H1 (cell line): ENCODE results near the gene PHACTR2. TPM values are rescaled to one million over a fixed set of nuclear protein-coding genes. Genes with fewer than 3 reads are reported as not detected.

ENCODE experiments used
- CTCF ChIA-PET: fragments of 300-600 bp; sonication (Branson Sonifier 250); formaldehyde crosslinking; loops from one replicate; lab custom pipeline; 2021; ENCODE audit not compliant: partially characterized antibody; lab: Charles Lee
- POLR2A ChIA-PET: fragments of 300-600 bp; sonication (Branson Sonifier 250); formaldehyde crosslinking; loops from one replicate; lab custom pipeline; 2021; ENCODE audit warnings: inconsistent platforms; ENCODE audit not compliant: partially characterized antibody; lab: Charles Lee
- DNase-seq, 2 experiments: peaks; one replicate each; pipeline versions ENCODE4 v3.0.0 to v3.0.0-alpha.2; 2010 to 2022; ENCODE audit warnings: low spot score in 2 of 2, low read depth in 1 of 2, mixed read lengths in 1 of 2
- FAIRE-seq: peaks from 2 replicates; lab custom pipeline; 2011; peaks lifted over from hg19 to GRCh38; lab: Jason Lieb, UNC
- H2AFZ ChIP-seq: 2 replicates; pipeline ENCODE4 v1.8.1; 2012; ENCODE audit warnings: low read length, inconsistent platforms
- H2AK5ac ChIP-seq: 2 replicates; pipeline ENCODE4 v1.6.1; 2013; ENCODE audit warnings: low read depth, low read length
- H2BK120ac ChIP-seq: replicated peaks from 2 replicates; pipeline ENCODE3; 2013; ENCODE audit warnings: low read depth, low read length, inconsistent platforms
- H2BK12ac ChIP-seq: 2 replicates; pipeline ENCODE4 v1.6.1; 2013; ENCODE audit warnings: low read depth, low read length
- H2BK15ac ChIP-seq: 2 replicates; pipeline ENCODE4 v1.6.1; 2013; ENCODE audit warnings: low read length
- H2BK20ac ChIP-seq: 2 replicates; pipeline ENCODE4 v1.6.1; 2013; ENCODE audit warnings: low read length
- H2BK5ac ChIP-seq: 2 replicates; pipeline ENCODE4 v1.6.1; 2013; ENCODE audit warnings: low read depth, low read length
- H3K14ac ChIP-seq: 2 replicates; pipeline ENCODE4 v1.6.1; 2013; ENCODE audit warnings: inconsistent platforms; ENCODE audit not compliant: insufficient read length
- H3K18ac ChIP-seq: 2 replicates; pipeline ENCODE4 v1.6.1; 2013; ENCODE audit warnings: low read length; ENCODE audit errors: extremely low read depth
- H3K23ac ChIP-seq: 2 replicates; pipeline ENCODE4 v1.6.1; 2013; ENCODE audit warnings: inconsistent platforms; ENCODE audit not compliant: insufficient read length
- H3K23me2 ChIP-seq: 2 replicates; pipeline ENCODE4 v1.6.1; 2013; ENCODE audit warnings: low read depth, low read length
- H3K27ac ChIP-seq: 2 replicates; pipeline ENCODE4 v1.6.1; 2011; ENCODE audit warnings: low read depth, low read length, inconsistent platforms
- H3K27me3 ChIP-seq, 4 experiments: replicated peaks in 1 of 4; 1 replicate in 1 of 4; 2 replicates in 3 of 4; pipeline versions ENCODE4 v1.6.1 to v1.8.1; 2011 to 2013; ENCODE audit warnings: low read length in 3 of 4, mild to moderate bottlenecking in 3 of 4, inconsistent platforms in 2 of 4, mixed read lengths in 2 of 4, moderate library complexity in 1 of 4; ENCODE audit not compliant: control insufficient read depth in 3 of 4, insufficient read depth in 3 of 4; ENCODE audit errors: extremely low read depth in 1 of 4
- H3K36me3 ChIP-seq, 4 experiments: 2 replicates each; pipeline versions ENCODE4 v1.6.1 to v1.8.1; 2011 to 2013; ENCODE audit warnings: mild to moderate bottlenecking in 4 of 4, low read length in 3 of 4, moderate library complexity in 2 of 4, control low read depth in 1 of 4, inconsistent platforms in 1 of 4; ENCODE audit not compliant: insufficient read depth in 4 of 4, control insufficient read depth in 2 of 4
- H3K4ac ChIP-seq: replicated peaks from 2 replicates; pipeline ENCODE3; 2013; ENCODE audit warnings: low read length, low read depth, mixed read lengths, inconsistent platforms; ENCODE audit not compliant: insufficient read length
- H3K4me1 ChIP-seq, 4 experiments: replicated peaks in 1 of 4; 1 replicate in 1 of 4; 2 replicates in 3 of 4; pipeline versions ENCODE4 v1.6.1 to v1.8.1; 2011 to 2013; ENCODE audit warnings: low read length in 3 of 4, inconsistent platforms in 2 of 4, mixed read lengths in 1 of 4; ENCODE audit not compliant: insufficient read depth in 4 of 4, control insufficient read depth in 3 of 4
- H3K4me2 ChIP-seq, 2 experiments: 2 replicates each; pipeline versions ENCODE4 v1.6.1 to v1.8.1; 2011 to 2013; ENCODE audit warnings: low read depth in 2 of 2, low read length in 2 of 2, control low read depth in 1 of 2, inconsistent platforms in 1 of 2, mild to moderate bottlenecking in 1 of 2; ENCODE audit not compliant: insufficient read depth in 1 of 2
- H3K4me3 ChIP-seq, 4 experiments: fragments of 200-600, 300-600 bp in 1 of 4; sonication (generic), shearing (Covaris generic), sonication (Bioruptor Twin) in 1 of 4; 2 replicates each; pipeline versions ENCODE4 v1.5.1 to v1.8.1; 2011 to 2016; ENCODE audit warnings: low read length in 4 of 4, low read depth in 3 of 4, control low read depth in 2 of 4, inconsistent platforms in 2 of 4, mild to moderate bottlenecking in 2 of 4, mixed read lengths in 1 of 4, moderate library complexity in 1 of 4; ENCODE audit not compliant: insufficient read depth in 2 of 4; ENCODE audit errors: extremely low read depth in 1 of 4
- H3K56ac ChIP-seq: replicated peaks from 2 replicates; pipeline ENCODE3; 2013; ENCODE audit warnings: low read depth, mild to moderate bottlenecking, mixed read lengths, low read length, inconsistent platforms; ENCODE audit not compliant: insufficient read length
- H3K79me1 ChIP-seq: 2 replicates; pipeline ENCODE4 v1.6.1; 2013; ENCODE audit warnings: low read depth, low read length, control low read depth
- H3K79me2 ChIP-seq, 2 experiments: 2 replicates each; pipeline versions ENCODE4 v1.6.1 to v1.8.1; 2012 to 2013; ENCODE audit warnings: low read length in 2 of 2, mild to moderate bottlenecking in 2 of 2, inconsistent platforms in 1 of 2; ENCODE audit not compliant: insufficient read depth in 2 of 2, control insufficient read depth in 1 of 2
- H3K9ac ChIP-seq, 4 experiments: replicated peaks in 1 of 4; 1 replicate in 1 of 4; 2 replicates in 3 of 4; pipeline versions ENCODE4 v1.6.1 to v1.8.1; 2011 to 2013; ENCODE audit warnings: low read depth in 3 of 4, low read length in 3 of 4, control low read depth in 2 of 4, mild to moderate bottlenecking in 2 of 4, moderate library complexity in 2 of 4, inconsistent platforms in 1 of 4; ENCODE audit errors: extremely low read depth in 1 of 4
- H3K9me3 ChIP-seq, 2 experiments: 2 replicates each; pipeline versions ENCODE4 v1.6.1 to v1.8.1; 2012 to 2013; ENCODE audit warnings: mild to moderate bottlenecking in 2 of 2, moderate library complexity in 2 of 2, control low read depth in 1 of 2, inconsistent platforms in 1 of 2, low read depth in 1 of 2, low read length in 1 of 2, mixed read lengths in 1 of 2; ENCODE audit not compliant: insufficient read depth in 2 of 2
- H4K20me1 ChIP-seq, 2 experiments: replicated peaks in 1 of 2; 2 replicates each; pipeline versions ENCODE3 to v1.8.1; 2011 to 2013; ENCODE audit warnings: inconsistent platforms in 2 of 2, low read length in 2 of 2, mild to moderate bottlenecking in 1 of 2; ENCODE audit not compliant: insufficient read depth in 2 of 2, control insufficient read depth in 1 of 2
- H4K5ac ChIP-seq: 2 replicates; pipeline ENCODE4 v1.6.1; 2013; ENCODE audit warnings: low read length, low read depth, mixed read lengths, inconsistent platforms; ENCODE audit not compliant: insufficient read length
- H4K8ac ChIP-seq: 2 replicates; pipeline ENCODE4 v1.8.0; 2013; ENCODE audit warnings: mild to moderate bottlenecking, moderate library complexity, low read length, inconsistent platforms; ENCODE audit not compliant: insufficient read depth; ENCODE audit errors: extremely low read depth
- H4K91ac ChIP-seq: replicated peaks from 2 replicates; pipeline ENCODE3; 2013; ENCODE audit warnings: low read length, mixed read lengths, inconsistent platforms; ENCODE audit not compliant: insufficient read length
- BCL11A ChIP-seq, 2 experiments: IDR thresholded peaks; one replicate each; pipeline ENCODE4 v1.6.1; 2011; ENCODE audit warnings: low read depth in 2 of 2, low read length in 2 of 2, mild to moderate bottlenecking in 2 of 2
- HDAC2 ChIP-seq, 2 experiments: fragments of 300-600 bp in 1 of 2; sonication (generic) in 1 of 2; IDR thresholded peaks; 2 replicates each; pipeline ENCODE4 v1.6.1; 2011 to 2012; ENCODE audit warnings: low read depth in 2 of 2, low read length in 2 of 2, mild to moderate bottlenecking in 2 of 2, moderate library complexity in 2 of 2, borderline replicate concordance in 1 of 2, inconsistent platforms in 1 of 2
- HDAC6 ChIP-seq: IDR thresholded peaks from one replicate; pipeline ENCODE4 v1.7.1; 2012; ENCODE audit warnings: low read depth, mild to moderate bottlenecking, inconsistent platforms, low read length, moderate library complexity
- RNF2 ChIP-seq: fragments of 200-900, 300-1000 bp; sonication (generic); IDR thresholded peaks from 2 replicates; pipeline ENCODE4 v1.7.1; 2016; ENCODE audit warnings: borderline replicate concordance, low read depth, mild to moderate bottlenecking, antibody characterized with exemption, low read length; ENCODE audit not compliant: poor library complexity, severe bottlenecking; ENCODE audit errors: missing control alignments
- SP4 ChIP-seq: IDR thresholded peaks from 2 replicates; pipeline ENCODE4 v1.6.1; 2012; ENCODE audit warnings: low read length, inconsistent platforms
- WGBS, 2 experiments: shearing (Covaris generic) in 1 of 2; methylation state at CpG; one replicate each; pipeline versions ENCODE4 v1.1.6 to v1.1.7; 2013 to 2015; ENCODE audit warnings: low lambda C conversion rate in 2 of 2, mixed read lengths in 2 of 2, inconsistent platforms in 1 of 2, low coverage in 1 of 2, missing lambda C conversion rate in 1 of 2; ENCODE audit not compliant: insufficient replicate concordance in 2 of 2, insufficient coverage in 1 of 2, insufficient read length in 1 of 2; ENCODE audit errors: extremely low coverage in 1 of 2, missing lambda C conversion rate in 1 of 2; 5-methylcytosine and 5-hydroxymethylcytosine counted together
- polyA plus RNA-seq, 7 experiments: library from polyadenylated mRNA; depleted of rRNA in 3 of 7; stranded (reverse) in 5 of 7; unstranded in 2 of 7; fragments of >200 nt in 5 of 7; fragments of 200-250 nt in 2 of 7; gene quantifications; 1 replicate in 5 of 7; 2 replicates in 1 of 7; 4 replicates in 1 of 7; pipeline versions ENCODE4 v1.2.1 to v1.2.3, GENCODE V29; 2011 to 2013; ENCODE audit warnings: missing spikeins in 2 of 7, mixed read lengths in 2 of 7
- total RNA-seq: library from RNA; stranded (reverse); fragmentation: NEBNext Ultra II Directional; extraction: Animal tissue kit (Norgen Biotek cat#: 25700); gene quantifications from 2 replicates; pipeline ENCODE4 v1.2.1, GENCODE V29; 2021

Gene PHACTR2
- total and polyA plus RNA-seq, 2 of the 8 experiments (the other 6 are each of a cell fraction or from before 2014, with no cell fraction given) = 16.9 to 131 TPM

DNA sequence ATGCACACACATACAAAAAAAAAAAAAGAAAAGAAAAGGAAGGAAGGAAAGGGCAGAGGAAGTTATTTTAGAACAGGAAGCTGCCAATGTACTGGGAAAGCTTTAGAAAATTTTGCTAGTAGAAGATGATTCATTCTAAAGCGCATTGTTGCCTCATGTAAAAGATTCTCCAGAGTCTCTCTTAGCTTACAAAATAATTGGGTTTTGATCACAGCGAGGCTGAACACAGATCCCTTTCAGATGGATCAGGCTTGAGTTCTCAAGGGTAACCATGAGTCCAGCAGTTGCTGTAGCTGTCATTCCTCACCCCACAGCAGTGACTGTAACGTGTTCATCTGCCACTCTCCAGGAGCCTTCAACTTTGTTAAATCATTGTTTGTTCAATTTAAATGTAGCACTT is 81.9 kb downstream of the PHACTR2 start:
- Histone ChIP-seq H3K23me2 (no peaks in the 10 kb centered on the region), H2BK120ac (no peak overlapping the region), H3K4me2 (no peak overlapping the region), H3K27me3 (no peaks in the 10 kb centered on the region), H3K4me3 (no peak overlapping the region), H2AK5ac (no peak overlapping the region), H2BK12ac (no peak overlapping the region), H3K56ac (no peak overlapping the region), H3K36me3 (peaks cover 0 to 32% (median 8%) of the 10 kb centered on the region in 4 experiments; a peak in 6 of 8 replicates), H2BK20ac (no peak overlapping the region), H3K9ac (no peak overlapping the region), H3K79me2 (no peaks in the 10 kb centered on the region), H3K79me1 (no peaks in the 10 kb centered on the region; the same call in 1 of the 2 replicates), H3K27ac (no peak overlapping the region), H3K18ac (no peak overlapping the region), H4K20me1 (no peaks in the 10 kb centered on the region), H2BK15ac (no peak overlapping the region), H4K5ac (no peak overlapping the region), H4K8ac (no peak overlapping the region; the same call in 1 of the 2 replicates), H3K4me1 (peaks cover 0 to 4% (median 0%) of the 10 kb centered on the region in 4 experiments; a peak in 1 of 7 replicates), H2BK5ac (no peak overlapping the region), H3K4ac (no peak overlapping the region), H3K14ac (no peak overlapping the region), H3K9me3 (no peaks in the 10 kb centered on the region), H2AFZ (no peak overlapping the region), H3K23ac (no peak overlapping the region), H4K91ac (no peak overlapping the region)
- POLR2A ChIA-PET = interaction anchor here (1.1 kb wide), 1 partner anchor 13 kb away, joined by 3 read pairs; no protein-coding TSS in a partner anchor
- CTCF ChIA-PET = interaction anchor here (1.1 to 1.3 kb wide), 2 partner anchors 13 to 107 kb away, joined by 3 read pairs; no protein-coding TSS in a partner anchor
- WGBS, 2 experiments = 90% methylated on average over 3 of the region's 3 CpGs; no CpG with 5 or more reads in 1 of the 2 experiments
- DNase-seq (no peak), FAIRE-seq (no peak)
- no peak for TF ChIP-seq HDAC2 (IDR thresholded peaks at IDR 0.05; ENCODE audit: borderline replicate concordance in 1 of 2, low read depth in 2 of 2, low read length in 2 of 2)
- TF ChIP-seq RNF2 = no peak
- no peak for TF ChIP-seq HDAC6
- TF ChIP-seq BCL11A (IDR thresholded peaks at IDR 0.05; ENCODE audit: low read depth in 2 of 2, low read length in 2 of 2) = no peak
- TF ChIP-seq SP4 = no peak
